ENCODE data around the gene MPDZ.

Gene MPDZ

GRCh38 chr9:13064676-13065075 is 214.8 kb downstream of the MPDZ start:
- TF ChIP-seq PAX5 (IDR thresholded peaks at IDR 0.05; ENCODE audit: insufficient read depth, low read length, severe bottlenecking) (no peak), TAF1 (IDR thresholded peaks at IDR 0.05; ENCODE audit: low read depth, low read length) (no peak), POU2F2 (IDR thresholded peaks at IDR 0.05; ENCODE audit: low read depth, low read length) (no peak), SPI1 (IDR thresholded peaks at IDR 0.05; ENCODE audit: low read depth, low read length) (no peak), POLR2A (IDR thresholded peaks at IDR 0.05; ENCODE audit: low read depth, low read length) (no peak), POLR2AphosphoS5 (IDR thresholded peaks at IDR 0.05; ENCODE audit: low read depth, low read length) (no peak)
- DNase-seq (ENCODE audit: insufficient read length, low spot score): no peak
- no peak for FAIRE-seq

- no peak for DNase-seq (ENCODE audit: insufficient read length, low spot score)
- TF ChIP-seq TAF1 (IDR thresholded peaks at IDR 0.05; ENCODE audit: low read depth, low read length) (no peak), POLR2AphosphoS5 (IDR thresholded peaks at IDR 0.05; ENCODE audit: low read depth, low read length) (no peak), SPI1 (IDR thresholded peaks at IDR 0.05; ENCODE audit: low read depth, low read length) (no peak), PAX5 (IDR thresholded peaks at IDR 0.05; ENCODE audit: insufficient read depth, low read length, severe bottlenecking) (no peak), POLR2A (IDR thresholded peaks at IDR 0.05; ENCODE audit: low read depth, low read length) (no peak), POU2F2 (IDR thresholded peaks at IDR 0.05; ENCODE audit: low read depth, low read length) (no peak)
- no peak for FAIRE-seq
Observed at GRCh38 chr9:13063880-13064459, 215.5 kb downstream of the MPDZ start.

DNA sequence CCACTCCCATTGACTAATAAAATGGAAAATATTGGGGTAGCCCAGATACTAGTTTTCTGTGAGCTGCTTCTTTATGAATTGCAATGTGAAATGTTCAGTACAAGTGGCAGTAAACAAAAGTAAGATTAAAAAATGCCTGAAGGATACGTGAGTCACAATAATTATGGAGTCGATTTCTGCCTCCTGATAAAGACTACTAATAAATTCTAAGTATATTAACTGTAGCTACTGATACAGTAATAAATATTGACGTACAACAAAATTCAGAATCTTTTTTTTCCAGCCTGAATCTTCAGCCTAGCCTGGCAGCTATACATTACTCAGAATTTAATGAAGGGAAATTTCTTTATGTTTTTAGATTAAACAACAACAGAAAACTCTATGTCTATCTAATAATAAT is 218.1 kb downstream of the MPDZ start:
- TF ChIP-seq POLR2A (IDR thresholded peaks at IDR 0.05; ENCODE audit: low read depth, low read length) (no peak), SPI1 (IDR thresholded peaks at IDR 0.05; ENCODE audit: low read depth, low read length) (no peak), TAF1 (IDR thresholded peaks at IDR 0.05; ENCODE audit: low read depth, low read length) (no peak), POU2F2 (IDR thresholded peaks at IDR 0.05; ENCODE audit: low read depth, low read length) (no peak), POLR2AphosphoS5 (IDR thresholded peaks at IDR 0.05; ENCODE audit: low read depth, low read length) (no peak)
- DNase-seq (ENCODE audit: insufficient read length, low spot score) (no peak), FAIRE-seq (no peak)
